Glutamatergic neuron (in vitro differentiated cells): Measurements from ENCODE around the gene LGALS9. TPM values are rescaled to one million over a fixed set of nuclear protein-coding genes. Genes with fewer than 3 reads are reported as not detected.

Experiments
- DNase-seq: peaks from one replicate; pipeline ENCODE4 v3.0.0; 2022
- H3K27ac Mint-ChIP-seq: one replicate; pipeline ENCODE4 v1.8.0; 2020; ENCODE audit warnings: mild to moderate bottlenecking, mixed read lengths, inconsistent platforms; ENCODE audit not compliant: unreplicated experiment
- H3K27me3 Mint-ChIP-seq: one replicate; pipeline ENCODE4 v1.8.0; 2020; ENCODE audit warnings: mild to moderate bottlenecking, moderate library complexity, mixed read lengths, inconsistent platforms; ENCODE audit not compliant: unreplicated experiment
- H3K36me3 Mint-ChIP-seq: one replicate; pipeline ENCODE4 v1.8.0; 2020; ENCODE audit warnings: mild to moderate bottlenecking, mixed read lengths, inconsistent platforms; ENCODE audit not compliant: unreplicated experiment
- H3K4me1 Mint-ChIP-seq: one replicate; pipeline ENCODE4 v1.8.0; 2020; ENCODE audit warnings: mild to moderate bottlenecking, low read depth, mixed read lengths, inconsistent platforms; ENCODE audit not compliant: unreplicated experiment
- H3K4me3 Mint-ChIP-seq: one replicate; pipeline ENCODE4 v1.8.0; 2020; ENCODE audit warnings: mild to moderate bottlenecking, mixed read lengths, inconsistent platforms; ENCODE audit not compliant: unreplicated experiment
- H3K9me3 Mint-ChIP-seq: one replicate; pipeline ENCODE4 v1.8.0; 2020; ENCODE audit warnings: mild to moderate bottlenecking, moderate library complexity, mixed read lengths, inconsistent platforms; ENCODE audit not compliant: unreplicated experiment
- CTCF ChIP-seq: fragments of 200-600 bp; sonication (generic); IDR thresholded peaks from one replicate; pipeline ENCODE4 v1.5.0; 2021; ENCODE audit not compliant: partially characterized antibody, unreplicated experiment
- total RNA-seq: library from RNA; stranded (reverse); fragmentation: NEBNext Ultra II Directional; extraction: Animal tissue kit (Norgen Biotek cat#: 25700); gene quantifications from one replicate; pipeline ENCODE4 v1.2.1, GENCODE V29; 2021; ENCODE audit not compliant: unreplicated experiment

Gene LGALS9
- total RNA-seq, 1 donor from 2014 or later = 6.5 TPM

DNA sequence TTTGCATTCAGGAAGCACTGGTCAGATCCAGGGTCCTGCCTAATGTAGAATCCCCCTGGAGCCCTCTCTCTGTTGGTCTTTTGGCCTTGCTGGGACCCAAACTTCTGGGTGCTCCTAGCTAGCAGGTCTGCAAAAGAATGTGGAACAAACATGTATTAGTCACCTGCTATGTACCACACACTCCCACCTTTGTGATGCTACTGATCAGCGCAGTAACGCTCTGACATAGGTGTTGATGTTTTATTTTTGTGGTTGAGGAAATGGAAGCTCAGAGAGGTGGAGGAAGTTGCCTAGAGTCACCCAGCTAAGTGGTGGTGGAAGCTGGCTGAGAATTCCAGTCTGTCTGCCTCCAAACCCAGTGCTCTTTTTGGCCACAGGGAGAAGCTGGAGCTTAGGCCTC lies 35.8 kb upstream of the LGALS9 start:
- Mint-ChIP-seq H3K9me3 (peaks cover 16% of the 10 kb centered on the region), H3K27ac (no peak overlapping the region), H3K36me3 (no peaks in the 10 kb centered on the region)

GRCh38 chr17:27596096-27596495 lies 34.9 kb upstream of the LGALS9 start:
- DNase-seq = no peak
- H3K9me3 Mint-ChIP-seq = peaks cover 18% of the 10 kb centered on the region
- H3K4me3 Mint-ChIP-seq = no peak overlapping the region
- peaks cover 18% of the 10 kb centered on the region for H3K27me3 Mint-ChIP-seq
- TF ChIP-seq CTCF = no peak
- H3K36me3 Mint-ChIP-seq = no peaks in the 10 kb centered on the region
- H3K4me1 Mint-ChIP-seq = peaks cover 20% of the 10 kb centered on the region
- H3K27ac Mint-ChIP-seq = no peak overlapping the region

More for the DNA sequence above, 35.8 kb upstream of the LGALS9 start:
- no peak overlapping the region for H3K4me3 Mint-ChIP-seq
- DNase-seq = no peak
- peaks cover 17% of the 10 kb centered on the region for H3K27me3 Mint-ChIP-seq
- peaks cover 14% of the 10 kb centered on the region for H3K4me1 Mint-ChIP-seq
- no peak for TF ChIP-seq CTCF

DNA sequence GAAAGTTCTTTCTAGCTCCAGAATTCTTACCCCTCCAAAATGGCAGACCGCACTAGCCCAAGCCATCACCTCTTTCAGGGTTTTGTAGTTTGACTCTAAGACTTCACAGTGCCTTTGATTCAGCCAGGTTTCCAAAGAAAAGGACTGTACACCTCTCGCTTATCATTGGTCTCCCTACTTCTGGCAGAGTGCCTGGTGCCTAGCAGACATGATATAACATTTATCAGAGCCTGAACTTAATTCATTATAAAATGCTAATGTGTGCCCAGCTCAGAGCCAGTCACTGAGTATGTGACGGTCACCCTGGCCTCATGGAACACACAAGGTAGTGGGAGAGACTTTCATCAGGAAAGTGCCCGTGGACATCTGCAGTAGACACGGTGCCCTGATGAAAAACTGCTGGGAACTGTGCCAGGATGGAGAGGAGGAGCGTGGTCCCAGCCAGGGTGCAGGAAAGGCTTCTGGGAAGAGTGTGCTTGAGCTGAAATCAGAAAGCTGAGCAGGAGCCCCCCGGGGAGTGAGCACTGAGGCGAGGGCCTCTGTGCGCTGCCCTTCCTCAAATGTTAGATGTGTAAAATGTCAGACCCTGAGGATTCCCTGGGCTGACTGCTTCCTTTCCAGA lies 34.3 kb upstream of the LGALS9 start:
- peaks cover 18% of the 10 kb centered on the region for H3K9me3 Mint-ChIP-seq
- TF ChIP-seq CTCF = no peak
- no peak for DNase-seq
- no peaks in the 10 kb centered on the region for H3K36me3 Mint-ChIP-seq
- peak overlapping the region; percentile 11 for H3K27ac Mint-ChIP-seq
- H3K27me3 Mint-ChIP-seq = peaks cover 16% of the 10 kb centered on the region
- H3K4me1 Mint-ChIP-seq = peaks cover 23% of the 10 kb centered on the region
- peak overlapping the region; percentile 13 for H3K4me3 Mint-ChIP-seq

GRCh38 chr17:27597188-27597580 lies 33.8 kb upstream of the LGALS9 start:
- H3K4me3 Mint-ChIP-seq = no peak overlapping the region
- TF ChIP-seq CTCF = no peak
- no peaks in the 10 kb centered on the region for H3K36me3 Mint-ChIP-seq
- H3K4me1 Mint-ChIP-seq = peaks cover 28% of the 10 kb centered on the region
- H3K27me3 Mint-ChIP-seq = peaks cover 17% of the 10 kb centered on the region
- no peak overlapping the region for H3K27ac Mint-ChIP-seq
- H3K9me3 Mint-ChIP-seq = peaks cover 18% of the 10 kb centered on the region
- no peak for DNase-seq

GRCh38 chr17:27597783-27598320 lies 33.1 kb upstream of the LGALS9 start:
- no peak overlapping the region for H3K4me3 Mint-ChIP-seq
- H3K27me3 Mint-ChIP-seq = peaks cover 11% of the 10 kb centered on the region
- H3K27ac Mint-ChIP-seq = no peak overlapping the region
- no peaks in the 10 kb centered on the region for H3K36me3 Mint-ChIP-seq
- H3K9me3 Mint-ChIP-seq = peaks cover 18% of the 10 kb centered on the region
- H3K4me1 Mint-ChIP-seq = peaks cover 33% of the 10 kb centered on the region
- TF ChIP-seq CTCF = no peak
- no peak for DNase-seq
